HG02870 (cell line): ENCODE results near the gene EEFSEC.

ENCODE experiments used
- ATAC-seq: cut with Tn5 transposase; IDR thresholded peaks from one replicate; pipeline ENCODE4 v1.9.1; 2021; ENCODE audit warnings: mild to moderate bottlenecking, moderate library complexity; ENCODE audit not compliant: unreplicated experiment

Gene EEFSEC

DNA sequence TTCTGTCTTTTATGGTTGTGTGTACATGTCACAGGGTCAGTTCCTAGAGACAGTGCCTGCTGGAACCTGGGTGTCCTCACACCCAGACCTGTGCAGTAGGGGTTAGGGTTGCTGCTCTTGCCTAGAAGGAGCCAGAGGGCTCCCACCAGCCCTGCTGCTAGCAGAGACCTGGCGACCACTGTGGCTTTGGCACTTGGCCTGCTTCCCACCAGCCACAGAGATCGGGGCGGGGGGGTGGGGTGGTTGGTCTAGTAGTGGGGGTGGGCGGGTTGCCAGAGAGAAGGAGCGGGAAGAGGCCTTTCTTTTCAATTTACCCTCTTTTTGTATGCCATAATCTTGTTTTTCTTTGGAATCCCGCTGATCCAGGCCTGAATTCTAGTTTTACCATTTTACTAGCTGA is 29.4 kb downstream of the EEFSEC start:
- no peak for ATAC-seq

DNA sequence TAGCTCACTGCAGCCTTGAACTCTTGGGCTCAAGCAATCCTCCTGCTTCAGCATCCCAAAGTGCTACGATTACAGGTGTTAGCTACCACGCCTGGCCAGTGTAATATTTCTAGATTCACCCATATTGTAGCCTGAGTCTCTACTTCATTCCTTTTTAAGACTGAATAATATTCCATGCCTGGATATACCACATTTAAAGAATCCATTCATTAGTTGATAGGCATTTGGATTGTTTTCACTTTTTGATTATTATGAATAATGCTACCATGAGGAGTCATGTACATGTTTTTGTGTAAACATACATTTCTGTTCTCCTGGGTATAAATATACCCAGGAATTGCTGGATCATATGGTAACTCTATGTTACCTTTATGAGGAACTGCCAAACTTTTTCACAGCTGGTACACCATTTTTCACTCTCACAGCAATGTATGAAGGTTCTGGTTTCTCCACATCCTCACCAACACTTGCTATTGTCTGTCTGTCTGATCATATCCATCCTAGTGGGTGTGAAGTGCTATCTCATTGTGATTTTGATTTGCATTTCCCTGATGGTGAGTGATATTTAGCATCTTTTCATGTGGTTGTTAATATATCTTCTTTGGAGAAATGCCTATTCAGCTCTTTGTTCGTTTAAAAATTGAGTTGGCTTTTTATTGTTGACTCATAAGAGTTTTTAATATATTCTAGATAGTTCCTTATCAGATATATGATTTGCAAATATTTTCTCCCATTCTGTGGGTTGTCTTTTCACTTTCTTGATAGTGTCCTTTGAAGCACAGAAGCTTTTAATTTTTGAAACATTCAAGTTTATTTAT is 32.6 kb downstream of the EEFSEC start:
- ATAC-seq, result no peak

DNA sequence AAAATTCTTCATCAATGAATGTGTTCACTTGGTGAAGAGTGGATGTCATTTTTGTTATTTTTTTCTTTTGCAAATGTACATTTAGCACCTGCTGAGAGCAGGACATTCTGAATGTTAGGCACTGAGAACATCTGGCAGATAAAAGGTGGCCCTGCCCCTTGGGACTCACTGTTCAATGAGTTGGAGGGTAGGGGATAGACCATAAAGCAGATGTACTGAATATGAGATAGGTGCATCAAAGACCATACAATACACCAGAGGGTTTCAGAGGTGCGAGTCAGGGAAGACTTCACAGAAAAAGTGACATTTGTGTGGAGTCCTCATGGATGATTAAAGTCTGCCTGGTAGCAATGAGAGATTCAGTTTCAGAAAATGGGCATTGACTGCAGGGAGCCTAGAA is 34.2 kb downstream of the EEFSEC start:
- no peak for ATAC-seq

DNA sequence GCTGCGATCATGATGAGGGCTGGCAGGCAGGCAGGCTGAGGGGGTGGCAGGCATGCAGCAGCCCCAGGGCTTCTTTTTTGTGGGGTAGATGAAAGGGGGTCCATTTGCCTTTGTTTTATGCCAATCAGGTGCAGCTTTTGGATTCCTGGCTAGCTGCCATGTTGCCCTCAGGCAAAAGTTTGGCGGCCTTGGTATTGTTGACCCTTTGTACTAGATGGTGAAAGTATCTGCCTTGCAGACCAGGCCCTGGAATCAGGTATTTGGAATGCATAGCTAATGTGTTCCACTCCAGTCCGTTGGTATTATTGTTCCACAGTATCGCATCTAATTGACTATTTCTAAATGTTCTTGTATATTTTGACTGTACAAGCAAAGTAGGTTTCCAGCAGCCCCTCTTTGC is 35.0 kb downstream of the EEFSEC start:
- no peak for ATAC-seq

DNA sequence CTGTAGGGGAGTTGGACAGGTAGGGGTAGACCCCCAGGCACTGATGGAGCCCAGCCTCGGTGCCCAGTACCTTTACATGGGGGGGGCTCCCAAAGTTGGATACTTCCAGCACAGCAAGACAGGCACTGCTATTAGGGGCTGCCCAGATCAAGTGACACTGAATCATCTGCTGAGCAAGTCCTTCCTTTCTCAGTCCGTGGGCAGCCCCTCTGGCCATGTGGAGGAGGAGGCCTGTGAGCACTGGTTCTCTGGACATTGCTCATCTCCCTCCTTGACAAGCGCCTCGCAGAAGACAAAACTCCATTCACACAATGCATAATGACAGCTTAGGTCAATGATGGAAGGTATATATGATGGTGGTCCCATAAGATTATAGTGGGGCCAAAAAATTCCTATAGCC is 35.7 kb downstream of the EEFSEC start:
- no peak for ATAC-seq

DNA sequence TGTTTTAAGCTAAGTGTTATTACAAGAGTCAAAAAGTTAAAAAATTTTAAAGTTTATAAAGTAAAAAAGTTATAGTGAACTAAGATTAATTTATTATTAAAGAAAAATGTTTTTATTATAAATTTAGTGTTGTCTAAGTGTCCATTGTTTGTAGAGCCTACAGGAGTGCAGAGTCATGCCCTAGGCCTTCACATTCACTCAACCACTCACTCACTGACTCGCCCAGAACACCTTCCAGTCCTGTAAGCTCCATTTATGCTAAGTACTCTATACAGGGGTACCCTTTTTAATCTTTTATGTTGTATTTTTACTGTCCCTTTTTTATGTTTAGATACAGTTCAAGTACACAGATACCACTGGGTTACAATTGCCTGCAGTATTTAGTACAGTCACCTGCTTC is 37.2 kb downstream of the EEFSEC start:
- no peak for ATAC-seq

DNA sequence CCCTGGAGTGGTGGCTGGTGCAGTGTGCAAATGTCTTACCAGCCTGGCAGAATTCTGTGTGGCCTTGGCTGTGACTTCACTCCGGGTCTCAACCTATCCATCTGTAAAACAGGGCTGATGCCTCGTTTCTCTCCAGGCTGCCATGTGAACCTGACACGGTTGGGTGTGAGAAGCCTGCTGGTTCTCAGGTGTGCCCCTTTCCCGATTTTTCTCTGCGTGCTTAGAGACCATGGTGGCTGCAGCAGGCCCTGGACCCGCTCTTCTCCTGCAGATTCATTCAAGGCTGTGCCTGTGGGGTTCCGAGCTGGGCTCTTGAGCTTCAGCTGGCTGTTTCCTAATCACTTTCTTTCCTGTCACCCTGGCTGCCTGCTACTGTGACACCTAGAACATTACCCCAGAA is 38.9 kb downstream of the EEFSEC start:
- no peak for ATAC-seq

DNA sequence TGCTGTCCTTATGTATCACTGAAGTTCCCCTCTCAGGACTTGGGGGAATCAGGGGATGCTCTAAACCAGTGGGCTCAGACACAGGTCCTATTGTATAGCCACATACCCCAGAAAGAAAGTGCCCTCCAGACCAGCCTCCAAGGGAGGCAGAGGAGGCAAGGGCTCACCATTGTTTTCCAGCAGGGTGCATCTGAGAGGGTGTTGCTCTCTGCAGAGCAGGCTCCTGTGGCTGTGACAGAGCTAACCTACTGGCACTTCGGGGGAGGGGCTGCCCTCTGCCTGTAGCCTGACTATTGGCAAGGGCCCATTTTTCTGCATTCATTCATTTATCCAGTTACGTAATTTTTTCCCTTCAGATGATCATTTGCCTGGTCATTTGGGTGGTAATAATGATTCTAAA is 39.9 kb downstream of the EEFSEC start:
- no peak for ATAC-seq

DNA sequence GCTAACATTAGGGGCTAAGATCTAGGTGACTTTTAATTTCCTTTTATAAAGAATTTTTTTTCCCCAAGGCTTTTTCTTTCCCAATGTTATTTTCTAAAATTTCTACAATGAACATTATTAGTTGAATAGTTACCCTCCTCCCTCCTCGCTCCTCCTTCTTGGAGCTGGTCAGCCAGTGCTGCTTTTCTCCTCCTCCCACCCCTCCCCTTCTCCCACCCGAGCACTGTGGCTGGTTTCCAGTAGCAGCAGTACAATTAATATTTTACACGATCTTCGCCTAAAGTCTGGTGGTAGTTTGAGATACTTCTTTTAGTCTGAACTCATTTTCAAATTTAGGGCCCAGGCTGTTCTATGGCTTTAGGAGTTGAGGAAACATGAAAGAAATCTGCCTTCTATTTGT is 41.6 kb downstream of the EEFSEC start:
- ATAC-seq, result no peak

DNA sequence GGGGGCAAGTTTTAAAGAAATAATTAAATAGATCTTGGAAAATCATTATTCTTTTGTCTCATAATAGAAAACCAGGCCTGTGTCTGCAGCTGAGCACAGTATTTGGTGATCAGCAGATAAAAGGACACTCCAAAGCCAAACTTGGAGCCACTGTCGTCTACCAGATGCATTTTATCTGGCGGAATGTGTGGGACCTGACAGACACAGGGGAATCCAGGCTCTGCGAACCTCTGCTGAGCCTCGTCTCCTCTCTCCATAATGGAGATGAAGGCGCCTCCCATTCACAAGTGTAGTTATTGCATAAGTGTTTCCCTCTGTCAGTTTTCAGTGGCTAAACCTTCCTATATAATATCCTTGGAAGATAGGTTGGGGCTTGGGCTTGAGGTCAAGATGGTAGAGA is 42.1 kb downstream of the EEFSEC start:
- no peak for ATAC-seq

DNA sequence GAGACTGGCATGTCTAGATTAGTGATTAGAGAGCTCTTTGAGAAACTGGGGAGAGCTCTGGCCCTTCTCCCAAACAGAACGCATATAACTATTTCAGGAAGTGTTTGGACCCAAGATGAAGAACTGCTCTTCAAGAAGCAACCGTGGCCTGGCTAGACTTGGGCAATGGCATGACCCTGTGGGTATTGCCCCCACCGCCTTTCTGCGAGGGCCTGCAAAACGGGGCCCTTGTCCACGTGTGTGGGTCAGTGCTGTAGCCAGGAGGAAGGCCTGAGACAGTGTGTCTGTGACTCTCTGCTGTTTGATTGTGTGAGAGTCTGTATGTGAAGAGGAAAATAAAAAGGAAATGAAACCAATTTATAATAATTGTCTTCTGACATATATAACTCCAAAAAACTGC is 42.5 kb downstream of the EEFSEC start:
- ATAC-seq, result no peak

DNA sequence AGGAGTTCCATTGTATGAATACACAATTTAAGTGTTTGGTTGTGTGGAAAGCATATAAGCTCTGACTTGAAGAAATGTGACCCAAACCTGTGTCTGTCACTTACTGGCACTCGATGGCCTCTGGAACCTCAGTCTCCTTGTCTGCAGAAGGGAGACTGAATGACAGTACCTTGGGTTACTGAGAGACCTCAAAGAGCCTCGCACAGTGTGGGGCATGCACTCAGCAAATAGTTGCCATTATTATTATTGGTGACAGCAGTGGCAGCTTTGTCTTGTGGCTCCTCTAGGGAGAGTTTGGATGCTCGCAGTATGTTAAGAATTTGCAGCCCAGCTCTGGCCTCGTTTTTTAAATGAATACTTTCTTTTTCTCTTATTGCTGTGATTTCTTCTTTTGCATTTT is 43.4 kb downstream of the EEFSEC start:
- ATAC-seq, result no peak

DNA sequence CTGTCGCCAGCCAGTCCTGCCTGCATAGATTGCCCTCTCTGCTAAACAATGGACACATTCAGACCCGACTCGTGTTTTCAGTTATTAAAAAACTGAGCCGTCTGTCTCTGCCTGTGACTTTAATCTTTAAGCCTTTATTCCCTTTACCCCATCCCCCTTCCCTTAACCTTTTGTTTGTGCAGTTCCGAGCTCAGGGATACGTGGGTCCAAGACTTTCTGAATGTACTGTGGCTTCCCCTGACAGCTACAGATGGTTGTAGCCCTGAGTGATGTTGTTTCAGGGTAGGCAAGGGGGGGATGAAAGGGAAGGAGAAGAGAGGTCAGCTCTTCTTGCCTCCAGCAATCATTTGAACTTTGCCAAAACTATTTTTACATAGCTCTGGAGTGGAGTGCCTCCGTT is 44.6 kb downstream of the EEFSEC start:
- ATAC-seq, result no peak

DNA sequence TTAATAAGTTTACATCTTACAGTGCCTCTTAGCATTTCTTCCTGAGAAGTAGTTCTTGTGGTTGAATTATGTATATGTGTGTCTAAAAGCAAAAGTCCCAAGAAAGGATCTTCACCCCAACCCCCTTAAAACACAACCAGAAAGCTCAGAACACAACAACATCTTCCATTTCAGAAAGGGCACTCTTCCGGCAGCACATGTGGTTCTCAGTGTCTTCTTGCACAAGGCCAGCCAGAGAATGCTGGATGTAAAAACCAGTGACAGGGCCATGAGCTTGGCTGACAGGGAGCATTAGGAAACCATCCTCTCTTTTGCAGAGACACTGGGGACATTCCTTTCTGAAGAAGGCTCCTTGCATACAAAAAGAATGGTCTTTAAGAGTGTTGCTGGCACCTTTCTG is 45.0 kb downstream of the EEFSEC start:
- ATAC-seq, result no peak

DNA sequence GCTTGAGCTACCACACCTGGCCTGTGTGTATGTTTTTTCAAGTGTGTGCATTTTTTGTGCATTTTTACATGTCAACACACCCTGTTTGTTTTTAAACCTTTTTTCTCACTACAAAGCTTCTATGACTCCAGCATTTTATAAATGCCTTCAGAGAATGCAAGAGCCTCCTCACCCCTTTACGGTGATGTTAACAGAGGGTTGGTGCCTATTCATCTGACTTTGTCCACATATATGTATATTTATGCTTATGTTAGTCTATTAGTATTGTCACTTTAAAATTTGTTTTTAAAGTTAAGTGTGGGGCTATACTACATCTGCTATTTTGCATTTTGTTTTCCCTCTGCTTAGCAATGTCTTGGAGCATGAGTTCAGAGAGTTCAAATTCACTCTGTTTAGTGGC is 45.8 kb downstream of the EEFSEC start:
- no peak for ATAC-seq

DNA sequence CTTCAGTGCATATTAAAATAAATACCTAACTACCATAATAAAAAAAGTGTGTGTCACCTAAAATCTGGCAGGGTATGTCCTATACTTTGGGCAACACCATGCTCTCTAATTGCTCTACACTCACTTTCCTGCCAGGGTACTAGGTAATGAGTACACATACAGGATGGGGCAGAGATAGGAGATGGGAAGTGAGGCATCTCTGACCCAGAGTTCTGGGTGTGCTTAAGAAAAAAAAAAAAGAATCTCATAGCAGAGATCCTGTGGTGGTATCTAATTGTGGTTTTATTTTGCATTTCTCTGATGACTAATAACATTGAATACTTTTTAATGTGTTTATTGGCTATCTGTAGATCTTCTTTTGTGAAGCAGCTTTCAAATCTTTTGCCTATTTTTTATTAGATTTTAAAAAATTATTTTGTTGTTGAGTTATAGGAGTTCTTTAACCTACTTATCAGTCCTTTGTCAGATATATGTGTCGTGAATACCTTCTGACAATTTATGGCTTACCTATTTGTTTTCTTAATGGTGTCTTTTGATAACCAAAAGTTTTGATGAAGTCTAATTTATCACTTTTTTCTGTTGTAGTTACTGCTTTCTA is 48.0 kb downstream of the EEFSEC start:
- ATAC-seq, result no peak

DNA sequence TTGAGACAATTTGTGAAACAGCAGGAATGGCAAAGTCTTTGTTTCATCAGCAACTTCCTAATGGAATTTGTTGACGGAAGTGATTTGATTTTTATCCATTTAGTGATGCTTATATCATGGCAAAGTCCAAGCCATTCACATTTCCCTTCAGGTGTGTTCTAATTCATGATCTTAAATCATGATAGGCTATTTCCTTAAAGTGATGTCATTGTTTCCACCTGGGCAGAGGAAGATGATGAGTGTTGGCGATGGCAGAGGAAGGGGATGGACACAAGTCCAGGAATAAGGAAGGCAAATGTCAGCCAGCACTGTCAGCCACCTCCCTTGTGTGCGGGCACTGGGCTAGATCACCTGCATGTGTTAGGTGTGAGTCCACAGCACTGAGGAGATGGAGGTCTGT is 49.9 kb downstream of the EEFSEC start:
- ATAC-seq, result no peak

DNA sequence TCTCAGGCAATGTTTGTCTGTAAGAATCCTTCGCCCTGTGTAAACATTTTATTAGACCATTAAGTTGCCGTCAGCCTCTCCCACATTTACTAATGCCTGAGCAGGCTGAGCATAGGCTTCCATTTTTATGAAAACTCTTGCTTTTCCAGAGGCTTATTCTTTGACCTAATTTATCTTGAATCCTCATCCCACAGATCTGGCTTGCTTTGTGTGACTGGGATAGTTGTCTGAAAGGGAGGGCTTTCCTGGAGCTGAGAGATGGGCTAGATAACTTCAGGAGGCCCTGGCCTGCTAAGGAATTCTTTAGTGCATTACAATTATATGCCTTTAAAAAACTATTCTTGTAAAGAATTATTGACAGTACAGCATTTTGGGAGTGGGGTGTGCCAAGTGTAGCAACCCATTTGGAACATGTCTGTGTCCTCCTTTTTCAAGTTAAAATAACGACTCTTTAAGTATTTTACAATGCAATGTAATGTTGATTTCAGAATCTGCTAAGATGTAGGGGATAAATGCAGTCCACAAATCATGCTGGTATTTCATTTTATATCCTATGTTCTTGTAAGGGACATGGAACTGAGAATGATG is 52.4 kb downstream of the EEFSEC start:
- no peak for ATAC-seq

DNA sequence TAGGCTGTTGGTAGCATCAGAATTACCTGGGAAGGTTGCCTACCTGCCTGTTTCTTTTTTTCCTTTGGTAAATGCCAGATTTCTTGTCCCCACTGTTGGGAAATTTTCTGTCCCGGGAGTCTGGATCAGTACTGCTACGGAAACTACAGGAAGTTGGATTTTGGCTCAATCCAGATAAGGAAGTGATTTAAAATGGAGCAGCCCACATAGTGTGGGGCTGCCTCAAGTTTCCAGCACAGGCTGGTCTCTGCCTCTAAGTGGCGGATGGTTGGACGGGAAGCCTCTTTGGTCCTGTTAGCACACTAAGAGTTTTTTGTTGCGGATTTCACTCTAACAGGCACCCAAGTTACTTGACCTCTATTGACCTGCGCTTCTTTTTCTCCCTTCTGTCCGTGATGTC is 54.7 kb downstream of the EEFSEC start:
- no peak for ATAC-seq

DNA sequence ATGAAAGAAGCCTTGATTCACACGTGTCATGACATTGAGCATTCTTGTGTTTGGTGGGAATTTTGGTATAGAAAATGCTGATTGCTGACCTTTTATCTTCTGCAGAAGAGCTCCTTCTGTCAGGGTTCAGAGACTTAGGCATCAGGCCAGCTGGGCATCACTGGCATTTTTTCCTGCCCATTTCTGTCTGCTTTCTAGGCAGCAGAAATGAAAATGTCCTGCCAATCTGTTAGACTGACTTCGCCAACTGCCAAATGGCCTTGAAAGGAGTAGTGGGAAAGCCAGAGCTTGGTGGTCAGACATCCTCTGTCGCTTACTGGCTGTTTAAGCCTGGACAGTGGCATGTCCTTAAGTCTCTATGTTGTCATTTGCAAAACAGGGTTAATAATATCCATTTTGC is 57.4 kb downstream of the EEFSEC start:
- ATAC-seq, result no peak

DNA sequence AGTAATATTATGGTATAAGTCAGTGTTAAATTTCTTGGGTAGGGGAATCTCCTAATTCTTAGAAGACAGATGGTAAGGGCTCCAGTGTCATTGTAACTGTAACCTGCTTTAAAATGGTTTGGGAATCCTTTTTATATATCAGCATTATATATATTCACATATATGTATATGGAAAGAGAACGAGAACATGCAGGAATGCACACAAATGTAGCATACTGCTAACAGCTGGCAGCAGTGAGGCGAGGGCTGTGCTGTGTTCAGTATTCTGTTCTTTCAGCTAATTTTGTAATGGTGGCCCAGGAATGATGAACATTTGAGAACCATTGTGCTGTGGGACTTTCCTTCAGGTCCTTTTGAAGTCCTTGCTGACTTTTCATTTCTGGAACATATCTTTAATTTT is 60.8 kb downstream of the EEFSEC start:
- ATAC-seq, result no peak

DNA sequence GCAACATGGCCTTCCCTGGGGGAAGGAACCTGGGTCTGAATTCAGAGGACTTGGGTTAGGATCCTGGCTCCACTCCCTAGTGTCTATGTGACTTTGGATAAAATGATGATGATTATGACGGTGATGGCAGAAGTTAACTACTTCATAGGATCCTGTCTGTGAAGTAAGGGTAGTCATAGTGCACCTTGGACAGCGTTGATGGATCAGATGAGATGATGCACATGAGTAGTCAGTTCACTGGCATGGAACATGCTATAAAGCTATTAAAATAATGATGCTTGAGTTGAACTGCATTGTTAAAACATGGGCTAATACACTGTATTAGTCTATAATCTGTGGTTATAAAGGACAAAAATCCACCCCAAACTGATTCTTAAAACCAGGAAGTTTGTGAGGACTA is 62.0 kb downstream of the EEFSEC start:
- no peak for ATAC-seq
